HepG2 (cell line): ENCODE results near the gene PHAX. TPM values are rescaled to one million over a fixed set of nuclear protein-coding genes. Genes with fewer than 3 reads are reported as not detected.

Experiments used
- ASH2L ChIP-seq: fragments of 300-600, 200-600 bp; sonication (generic); IDR thresholded peaks from 2 replicates; pipeline ENCODE4 v1.7.0; 2017; ENCODE audit warnings: low read depth, mild to moderate bottlenecking, moderate library complexity, mixed read lengths, low read length; ENCODE audit not compliant: insufficient read length
- CEBPB ChIP-seq: IDR thresholded peaks from 2 replicates; pipeline ENCODE4 v1.6.1; 2011; ENCODE audit warnings: low read depth, low read length, improper control_type of control experiment, borderline replicate concordance
- EED ChIP-seq: sonication (generic); formaldehyde crosslinking; IDR thresholded peaks from 2 replicates; pipeline ENCODE4 v1.5.0; 2020; ENCODE audit warnings: mild to moderate bottlenecking, missing genetic modification reagents
- FOXK2 ChIP-seq: fragments of 450-650 bp; IDR thresholded peaks from 2 replicates; pipeline ENCODE4 v1.6.1; 2016
- KLF16 ChIP-seq, 2 experiments: sonication (generic) in 1 of 2; formaldehyde crosslinking in 1 of 2; IDR thresholded peaks; 2 replicates each; pipeline versions ENCODE4 v1.6.1 to v1.8.0; 2016 to 2023; ENCODE audit warnings: missing genetic modification reagents in 2 of 2, missing compliant biosample characterization in 1 of 2
- MEF2D ChIP-seq: sonication (generic); formaldehyde crosslinking; IDR thresholded peaks from 2 replicates; pipeline ENCODE4 v1.5.1; 2020; ENCODE audit warnings: mild to moderate bottlenecking, missing genetic modification reagents
- MIER2 ChIP-seq: IDR thresholded peaks from 2 replicates; pipeline ENCODE4 v1.6.1; 2016; ENCODE audit warnings: missing biosample characterization, missing genetic modification reagents
- MLX ChIP-seq: IDR thresholded peaks from 2 replicates; pipeline ENCODE4 v1.6.1; 2016
- PITX1 ChIP-seq: sonication (generic); formaldehyde crosslinking; IDR thresholded peaks from 2 replicates; pipeline ENCODE4 v1.5.1; 2020; ENCODE audit warnings: mild to moderate bottlenecking, missing genetic modification reagents
- SALL1 ChIP-seq: sonication (generic); formaldehyde crosslinking; IDR thresholded peaks from 2 replicates; pipeline ENCODE4 v1.8.0; 2022; ENCODE audit warnings: mild to moderate bottlenecking, missing genetic modification reagents
- SKI ChIP-seq: fragments of 450-650 bp; IDR thresholded peaks from one replicate; pipeline ENCODE4 v1.6.1; 2018; ENCODE audit warnings: mild to moderate bottlenecking; ENCODE audit not compliant: partially characterized antibody
- TARDBP ChIP-seq: sonication (generic); formaldehyde crosslinking; IDR thresholded peaks from 2 replicates; pipeline ENCODE4 v1.8.0; 2022; ENCODE audit warnings: mild to moderate bottlenecking, missing genetic modification reagents
- THAP11 ChIP-seq: IDR thresholded peaks from 2 replicates; pipeline ENCODE4 v1.6.1; 2016; ENCODE audit warnings: missing biosample characterization, missing genetic modification reagents
- ZFP90 ChIP-seq: sonication (generic); formaldehyde crosslinking; IDR thresholded peaks from 2 replicates; pipeline ENCODE4 v1.8.0; 2022; ENCODE audit warnings: missing genetic modification reagents, mild to moderate bottlenecking, inconsistent platforms, borderline replicate concordance
- ZNF281 ChIP-seq: sonication (generic); formaldehyde crosslinking; IDR thresholded peaks from 2 replicates; pipeline ENCODE4 v1.4.0; 2020; ENCODE audit warnings: missing genetic modification reagents, borderline replicate concordance
- ZNF574 ChIP-seq: sonication (generic); formaldehyde crosslinking; IDR thresholded peaks from 2 replicates; pipeline ENCODE4 v1.4.0; 2020; ENCODE audit warnings: missing genetic modification reagents
- polyA plus RNA-seq, 8 experiments: library from polyadenylated mRNA; depleted of rRNA in 3 of 8; stranded (reverse) in 7 of 8; unstranded in 1 of 8; fragments of >200 nt; fragmentation: Illumina TruSeq in 4 of 8; extraction: Trizol in 4 of 8; gene quantifications; 2 replicates each; pipeline versions ENCODE4 v1.2.1 to v1.2.3, GENCODE V29; 2011 to 2016; ENCODE audit warnings: low read depth in 4 of 8, missing spikeins in 1 of 8, mixed read lengths in 1 of 8; ENCODE audit not compliant: insufficient read depth in 1 of 8
- total RNA-seq, 5 experiments: library from RNA; depleted of rRNA; stranded (reverse); fragments of >200 nt; fragmentation: Illumina TruSeq; extraction: Trizol; gene quantifications; 2 replicates each; pipeline ENCODE4 v1.2.3, GENCODE V29; 2016; ENCODE audit warnings: low read depth in 1 of 5
- TF ChIP-seq, protein P1 (sequence below): sonication (generic); formaldehyde crosslinking; IDR thresholded peaks from 2 replicates; pipeline ENCODE4 v1.4.0; 2020; ENCODE audit warnings: missing genetic modification reagents, borderline replicate concordance
- TF ChIP-seq, protein P2 (sequence below): sonication (generic); formaldehyde crosslinking; IDR thresholded peaks from 2 replicates; pipeline ENCODE4 v1.8.0; 2022; ENCODE audit warnings: missing genetic modification reagents, mild to moderate bottlenecking, inconsistent platforms, borderline replicate concordance

Gene PHAX
- total and polyA plus RNA-seq, 2 of the 13 experiments (the other 11 are each of a cell fraction or from before 2014, with no cell fraction given): 20.0 to 59.7 TPM

DNA sequence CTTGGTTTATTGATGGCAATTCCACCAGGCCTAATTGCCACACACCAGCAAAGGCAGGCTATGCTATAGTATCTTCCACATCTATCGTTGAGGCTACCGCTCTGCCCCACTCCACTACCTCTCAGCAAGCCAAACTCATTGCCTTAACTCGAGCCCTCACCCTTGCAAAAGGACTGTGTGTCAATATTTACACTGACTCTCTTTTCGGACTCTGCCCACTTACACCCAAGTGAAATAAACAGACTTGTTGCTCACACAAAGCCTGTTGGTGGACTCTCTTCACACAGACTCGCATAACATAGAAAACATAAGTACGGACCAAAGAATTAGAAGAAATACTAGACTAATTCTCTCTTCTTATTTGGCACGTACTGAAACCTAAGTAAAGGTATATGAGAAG is 48.3 kb downstream of the PHAX start (continued):
- peak; percentile 76; the same call in 1 of the 2 replicates for TF ChIP-seq ZNF281 (CRISPR knock-in tag)
- peak; percentile 53; the same call in 1 of the 2 replicates for TF ChIP-seq MEF2D (CRISPR knock-in tag)
- TF ChIP-seq, protein P1, sequence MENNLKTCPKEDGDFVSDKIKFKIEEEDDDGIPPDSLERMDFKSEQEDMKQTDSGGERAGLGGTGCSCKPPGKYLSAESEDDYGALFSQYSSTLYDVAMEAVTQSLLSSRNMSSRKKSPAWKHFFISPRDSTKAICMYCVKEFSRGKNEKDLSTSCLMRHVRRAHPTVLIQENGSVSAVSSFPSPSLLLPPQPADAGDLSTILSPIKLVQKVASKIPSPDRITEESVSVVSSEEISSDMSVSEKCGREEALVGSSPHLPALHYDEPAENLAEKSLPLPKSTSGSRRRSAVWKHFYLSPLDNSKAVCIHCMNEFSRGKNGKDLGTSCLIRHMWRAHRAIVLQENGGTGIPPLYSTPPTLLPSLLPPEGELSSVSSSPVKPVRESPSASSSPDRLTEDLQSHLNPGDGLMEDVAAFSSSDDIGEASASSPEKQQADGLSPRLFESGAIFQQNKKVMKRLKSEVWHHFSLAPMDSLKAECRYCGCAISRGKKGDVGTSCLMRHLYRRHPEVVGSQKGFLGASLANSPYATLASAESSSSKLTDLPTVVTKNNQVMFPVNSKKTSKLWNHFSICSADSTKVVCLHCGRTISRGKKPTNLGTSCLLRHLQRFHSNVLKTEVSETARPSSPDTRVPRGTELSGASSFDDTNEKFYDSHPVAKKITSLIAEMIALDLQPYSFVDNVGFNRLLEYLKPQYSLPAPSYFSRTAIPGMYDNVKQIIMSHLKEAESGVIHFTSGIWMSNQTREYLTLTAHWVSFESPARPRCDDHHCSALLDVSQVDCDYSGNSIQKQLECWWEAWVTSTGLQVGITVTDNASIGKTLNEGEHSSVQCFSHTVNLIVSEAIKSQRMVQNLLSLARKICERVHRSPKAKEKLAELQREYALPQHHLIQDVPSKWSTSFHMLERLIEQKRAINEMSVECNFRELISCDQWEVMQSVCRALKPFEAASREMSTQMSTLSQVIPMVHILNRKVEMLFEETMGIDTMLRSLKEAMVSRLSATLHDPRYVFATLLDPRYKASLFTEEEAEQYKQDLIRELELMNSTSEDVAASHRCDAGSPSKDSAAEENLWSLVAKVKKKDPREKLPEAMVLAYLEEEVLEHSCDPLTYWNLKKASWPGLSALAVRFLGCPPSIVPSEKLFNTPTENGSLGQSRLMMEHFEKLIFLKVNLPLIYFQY (CRISPR knock-in tag): peak; percentile 41; the same call in 1 of the 2 replicates
- TF ChIP-seq KLF16 (CRISPR knock-in tag; IDR thresholded peaks at IDR 0.05): peak in 1 of 2 experiments; percentile 84; a peak in 2 of 4 replicates
- 0 out of 2 replicates have a peak, but pooled peaks have one; percentile 34 for TF ChIP-seq EED (CRISPR knock-in tag)
- peak; percentile 84 for TF ChIP-seq SKI
- peak; percentile 59; the same call in 1 of the 2 replicates for TF ChIP-seq THAP11
- peak; percentile 35; the same call in 1 of the 2 replicates for TF ChIP-seq MLX (CRISPR knock-in tag)
- TF ChIP-seq PITX1 (CRISPR knock-in tag): peak; percentile 44; the same call in 1 of the 2 replicates
- TF ChIP-seq FOXK2: peak; percentile 65; the same call in 1 of the 2 replicates
- peak; percentile 84 for TF ChIP-seq ASH2L
- TF ChIP-seq, protein P2, sequence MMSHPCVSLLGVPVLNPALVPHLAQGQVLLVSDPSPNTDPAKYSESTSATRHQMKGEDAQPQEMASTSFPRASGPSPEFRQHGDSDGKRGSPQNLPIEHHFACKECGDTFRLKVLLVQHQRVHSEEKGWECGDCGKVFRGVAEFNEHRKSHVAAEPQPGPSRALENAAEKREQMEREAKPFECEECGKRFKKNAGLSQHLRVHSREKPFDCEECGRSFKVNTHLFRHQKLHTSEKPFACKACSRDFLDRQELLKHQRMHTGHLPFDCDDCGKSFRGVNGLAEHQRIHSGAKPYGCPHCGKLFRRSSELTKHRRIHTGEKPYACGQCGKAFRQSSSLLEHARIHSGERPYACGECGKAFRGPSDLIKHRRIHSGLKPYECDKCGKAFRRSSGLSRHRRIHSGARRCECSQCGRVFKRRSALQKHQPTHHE: 0 out of 2 replicates have a peak, but pooled peaks have one; percentile 33
- TF ChIP-seq ZNF574 (CRISPR knock-in tag): peak; percentile 69
- TF ChIP-seq TARDBP (CRISPR knock-in tag): peak; percentile 92
- TF ChIP-seq SALL1: peak; percentile 88
- TF ChIP-seq CEBPB: peak; percentile 52; the same call in 1 of the 2 replicates
- TF ChIP-seq ZFP90 (CRISPR knock-in tag): 0 out of 2 replicates have a peak, but pooled peaks have one; percentile 66
- peak; percentile 80 for TF ChIP-seq MIER2
